ENCODE results near the gene PCIF1.

Gene PCIF1

GRCh38 chr20:45971675-45972499, 37.4 kb downstream of the PCIF1 start, which contains the start of gene ZNF335:
ZNF335 (minus strand) TSS chr20:45972203; CDS start chr20:45971410, 793 bp downstream.
- Histone ChIP-seq H3K9me3 (ENCODE audit: severe bottlenecking) (no peaks in the 10 kb centered on the region), H3K27me3 (ENCODE audit: insufficient read depth, poor library complexity, severe bottlenecking) (no peaks in the 10 kb centered on the region), H3K4me3 (ENCODE audit: severe bottlenecking) (peak within 1 kb of the TSS; percentile 65), H3K27ac (ENCODE audit: poor library complexity, severe bottlenecking) (peak within 1 kb of the TSS; percentile 94), H3K4me1 (ENCODE audit: insufficient read depth, poor library complexity, severe bottlenecking) (peaks cover 12% of the 10 kb centered on the region), H3K36me3 (ENCODE audit: low read depth) (peaks cover 31% of the 10 kb centered on the region)
- peak; percentile 71 for ATAC-seq (ENCODE audit: low read depth)
- TF ChIP-seq CTCF (IDR thresholded peaks at IDR 0.05; ENCODE audit: poor library complexity, severe bottlenecking), result peak; percentile 23
- DNase-seq (ENCODE audit: low spot score), result peak; percentile 100

- no peak for TF ChIP-seq CTCF (IDR thresholded peaks at IDR 0.05; ENCODE audit: poor library complexity, severe bottlenecking)
- peak; percentile 76 for DNase-seq (ENCODE audit: low spot score)
- ATAC-seq (ENCODE audit: low read depth), result peak; percentile 70
- Histone ChIP-seq H3K27me3 (ENCODE audit: insufficient read depth, poor library complexity, severe bottlenecking) (no peaks in the 10 kb centered on the region), H3K36me3 (ENCODE audit: low read depth) (peaks cover 23% of the 10 kb centered on the region), H3K4me3 (ENCODE audit: severe bottlenecking) (peak overlapping the region; percentile 65), H3K4me1 (ENCODE audit: insufficient read depth, poor library complexity, severe bottlenecking) (peaks cover 12% of the 10 kb centered on the region), H3K9me3 (ENCODE audit: severe bottlenecking) (no peaks in the 10 kb centered on the region), H3K27ac (ENCODE audit: poor library complexity, severe bottlenecking) (peak overlapping the region; percentile 94)
Observed at GRCh38 chr20:45972500-45973183, 38.2 kb downstream of the PCIF1 start.

- no peak overlapping the region for H3K27ac ChIP-seq (ENCODE audit: poor library complexity, severe bottlenecking)
- ATAC-seq (ENCODE audit: low read depth) (no peak), DNase-seq (ENCODE audit: low spot score) (peak; percentile 72)
- H3K9me3 ChIP-seq (ENCODE audit: severe bottlenecking), result no peaks in the 10 kb centered on the region
- H3K4me3 ChIP-seq (ENCODE audit: severe bottlenecking), result no peak overlapping the region
- H3K36me3 ChIP-seq (ENCODE audit: low read depth), result 0 out of 2 replicates have a peak, but pooled peaks cover 2% of the 10 kb centered on the region
- no peaks in the 10 kb centered on the region for H3K27me3 ChIP-seq (ENCODE audit: insufficient read depth, poor library complexity, severe bottlenecking)
- peaks cover 10% of the 10 kb centered on the region for H3K4me1 ChIP-seq (ENCODE audit: insufficient read depth, poor library complexity, severe bottlenecking)
- no peak for TF ChIP-seq CTCF (IDR thresholded peaks at IDR 0.05; ENCODE audit: poor library complexity, severe bottlenecking)
Observed at GRCh38 chr20:45974896-45975565, 40.5 kb downstream of the PCIF1 start.

GRCh38 chr20:45975686-45976085, 41.2 kb downstream of the PCIF1 start:
- Histone ChIP-seq H3K4me3 (ENCODE audit: severe bottlenecking) (no peak overlapping the region), H3K36me3 (ENCODE audit: low read depth) (no peaks in the 10 kb centered on the region), H3K27me3 (ENCODE audit: insufficient read depth, poor library complexity, severe bottlenecking) (no peaks in the 10 kb centered on the region), H3K27ac (ENCODE audit: poor library complexity, severe bottlenecking) (no peak overlapping the region), H3K4me1 (ENCODE audit: insufficient read depth, poor library complexity, severe bottlenecking) (peaks cover 6% of the 10 kb centered on the region), H3K9me3 (ENCODE audit: severe bottlenecking) (no peaks in the 10 kb centered on the region)
- no peak for ATAC-seq (ENCODE audit: low read depth)
- TF ChIP-seq CTCF (IDR thresholded peaks at IDR 0.05; ENCODE audit: poor library complexity, severe bottlenecking), result no peak
- DNase-seq (ENCODE audit: low spot score), result peak; percentile 69
